Measurements from ENCODE around the gene PLD5. TPM values are rescaled to one million over a fixed set of nuclear protein-coding genes. Genes with fewer than 3 reads are reported as not detected.

The PLD5 gene
- total RNA-seq, 3 donors from 2014 or later (not counting 1 experiment from before 2014, with no cell fraction given): not detected

- Histone ChIP-seq H3K27ac (ENCODE audit: low read length) (no peak overlapping the region), H3K4me1 (ENCODE audit: control insufficient read depth, insufficient read depth, low read length) (no peaks in the 10 kb centered on the region), H3K27me3 (ENCODE audit: control insufficient read depth, insufficient read depth, low read length) (no peaks in the 10 kb centered on the region), H3K4me3 (ENCODE audit: low read length) (no peak overlapping the region), H3K36me3 (ENCODE audit: control insufficient read depth, insufficient read depth, low read length) (no peaks in the 10 kb centered on the region), H3K9me3 (ENCODE audit: control insufficient read depth, insufficient read depth, low read length) (peaks cover 2% of the 10 kb centered on the region)
- no peak for TF ChIP-seq CTCF (IDR thresholded peaks at IDR 0.05)
- H3K4me3 Mint-ChIP-seq: no peak overlapping the region
- no peak overlapping the region for H3K27ac Mint-ChIP-seq
- H3K4me1 Mint-ChIP-seq: no peaks in the 10 kb centered on the region
- DNase-seq (no peak), ATAC-seq (no peak)
- H3K9me3 Mint-ChIP-seq: peaks cover 4% of the 10 kb centered on the region in 2 donors
- no peaks in the 10 kb centered on the region for H3K36me3 Mint-ChIP-seq
- intact Hi-C loops (cut with micrococcal nuclease): no loop called here
- WGBS (ENCODE audit: insufficient coverage): 52% methylated on average over 5 of the region's 5 CpGs
- no peaks in the 10 kb centered on the region for H3K27me3 Mint-ChIP-seq (ENCODE audit: low read depth in 2 of 2)
These were observed 279.2 kb downstream of the PLD5 start for GRCh38 chr1:242245255-242245654.

GRCh38 chr1:242243472-242243871, 281.0 kb downstream of the PLD5 start:
- intact Hi-C loops (cut with micrococcal nuclease): no loop called here
- peaks cover 4% of the 10 kb centered on the region in 2 donors for H3K9me3 Mint-ChIP-seq
- ATAC-seq: no peak
- H3K4me1 Mint-ChIP-seq: no peaks in the 10 kb centered on the region
- Histone ChIP-seq H3K4me1 (ENCODE audit: control insufficient read depth, insufficient read depth, low read length) (no peaks in the 10 kb centered on the region), H3K4me3 (ENCODE audit: low read length) (no peak overlapping the region), H3K36me3 (ENCODE audit: control insufficient read depth, insufficient read depth, low read length) (no peaks in the 10 kb centered on the region), H3K27ac (ENCODE audit: low read length) (no peak overlapping the region), H3K27me3 (ENCODE audit: control insufficient read depth, insufficient read depth, low read length) (no peaks in the 10 kb centered on the region), H3K9me3 (ENCODE audit: control insufficient read depth, insufficient read depth, low read length) (peaks cover 2% of the 10 kb centered on the region)
- H3K36me3 Mint-ChIP-seq: no peaks in the 10 kb centered on the region
- DNase-seq: no peak
- WGBS (ENCODE audit: insufficient coverage): no CpG with 5 or more reads among the region's 1 CpG
- H3K4me3 Mint-ChIP-seq: no peak overlapping the region
- TF ChIP-seq CTCF (IDR thresholded peaks at IDR 0.05): no peak
- H3K27me3 Mint-ChIP-seq (ENCODE audit: low read depth in 2 of 2): no peaks in the 10 kb centered on the region
- H3K27ac Mint-ChIP-seq: no peak overlapping the region

GRCh38 chr1:242242983-242243382, 281.5 kb downstream of the PLD5 start:
- DNase-seq: no peak
- Mint-ChIP-seq H3K4me3 (no peak overlapping the region), H3K27me3 (ENCODE audit: low read depth in 2 of 2) (no peaks in the 10 kb centered on the region), H3K4me1 (no peaks in the 10 kb centered on the region), H3K27ac (no peak overlapping the region), H3K9me3 (peaks cover 4% of the 10 kb centered on the region in 2 donors), H3K36me3 (no peaks in the 10 kb centered on the region)
- Histone ChIP-seq H3K4me1 (ENCODE audit: control insufficient read depth, insufficient read depth, low read length) (no peaks in the 10 kb centered on the region), H3K27ac (ENCODE audit: low read length) (no peak overlapping the region), H3K27me3 (ENCODE audit: control insufficient read depth, insufficient read depth, low read length) (no peaks in the 10 kb centered on the region), H3K4me3 (ENCODE audit: low read length) (no peak overlapping the region), H3K36me3 (ENCODE audit: control insufficient read depth, insufficient read depth, low read length) (no peaks in the 10 kb centered on the region), H3K9me3 (ENCODE audit: control insufficient read depth, insufficient read depth, low read length) (peaks cover 2% of the 10 kb centered on the region)
- no peak for TF ChIP-seq CTCF (IDR thresholded peaks at IDR 0.05)
- intact Hi-C loops (cut with micrococcal nuclease): no loop called here
- ATAC-seq: no peak
- 89% methylated on average over 6 of the region's 6 CpGs for WGBS (ENCODE audit: insufficient coverage)

GRCh38 chr1:242241936-242242335, 282.6 kb downstream of the PLD5 start:
- H3K36me3 ChIP-seq (ENCODE audit: control insufficient read depth, insufficient read depth, low read length): no peaks in the 10 kb centered on the region
- WGBS (ENCODE audit: insufficient coverage): 97% methylated on average over 6 of the region's 6 CpGs
- DNase-seq (no peak), ATAC-seq (no peak)
- no peaks in the 10 kb centered on the region for H3K4me1 ChIP-seq (ENCODE audit: control insufficient read depth, insufficient read depth, low read length)
- H3K9me3 ChIP-seq (ENCODE audit: control insufficient read depth, insufficient read depth, low read length): peaks cover 6% of the 10 kb centered on the region
- Mint-ChIP-seq H3K27ac (no peak overlapping the region), H3K4me3 (no peak overlapping the region), H3K36me3 (no peaks in the 10 kb centered on the region), H3K4me1 (no peaks in the 10 kb centered on the region), H3K27me3 (ENCODE audit: low read depth in 2 of 2) (no peaks in the 10 kb centered on the region), H3K9me3 (peaks cover 4% of the 10 kb centered on the region in 2 donors)
- TF ChIP-seq CTCF (IDR thresholded peaks at IDR 0.05): no peak
- H3K27ac ChIP-seq (ENCODE audit: low read length): no peak overlapping the region
- no peaks in the 10 kb centered on the region for H3K27me3 ChIP-seq (ENCODE audit: control insufficient read depth, insufficient read depth, low read length)
- intact Hi-C loops (cut with micrococcal nuclease): no loop called here
- no peak overlapping the region for H3K4me3 ChIP-seq (ENCODE audit: low read length)
